Activated naive CD4-positive, alpha-beta T cell treated with anti-CD3 and anti-CD28 coated beads, Interleukin-2, amount 50 U/mL, for 16 hours (primary cell): ENCODE measurements around the gene SURF1.
"Not testable (repeated sequence)": the region's sequence is repeated elsewhere in the genome, so short reads cannot be mapped to it uniquely, and the experiment has no call there.

Experiments used
- DNase-seq: peaks from one replicate; pipeline ENCODE4 v3.0.0-alpha.2; 2020

Gene SURF1

GRCh38 chr9:133356391-133357091, at the start of gene SURF1, which contains the start of gene SURF2:
Gene SURF1, minus strand, starts transcription at chr9:133356487. Its CDS starts 34 bp downstream, at chr9:133356453.
Gene SURF2, plus strand, starts transcription at chr9:133356550. Its CDS starts 43 bp downstream, at chr9:133356593.
- DNase-seq: peak; percentile 95

GRCh38 chr9:133405508-133406438, 49.5 kb upstream of the SURF1 start:
- no peak for DNase-seq

GRCh38 chr9:133404454-133405002, 48.2 kb upstream of the SURF1 start:
- no peak for DNase-seq

- peak; percentile 66 for DNase-seq
Measured at GRCh38 chr9:133403766-133404453, 47.6 kb upstream of the SURF1 start.

GRCh38 chr9:133402689-133403088, 46.4 kb upstream of the SURF1 start:
- DNase-seq: no peak

- no peak for DNase-seq
Measured at GRCh38 chr9:133401588-133401987, 45.3 kb upstream of the SURF1 start.

GRCh38 chr9:133400292-133400691, 44.0 kb upstream of the SURF1 start:
- no peak for DNase-seq

GRCh38 chr9:133397895-133398294, 41.6 kb upstream of the SURF1 start:
- no peak for DNase-seq

- DNase-seq: no peak
Measured at GRCh38 chr9:133397370-133397769, 41.1 kb upstream of the SURF1 start.

- no peak for DNase-seq
Measured at GRCh38 chr9:133396952-133397351, 40.7 kb upstream of the SURF1 start.

- DNase-seq: no peak
Measured at GRCh38 chr9:133394687-133395271, 38.5 kb upstream of the SURF1 start.

GRCh38 chr9:133393399-133393798, 37.1 kb upstream of the SURF1 start:
- DNase-seq: no peak

- DNase-seq: not testable (repeated sequence)
Measured at GRCh38 chr9:133392308-133392707, 36.0 kb upstream of the SURF1 start.

GRCh38 chr9:133391449-133391848, 35.2 kb upstream of the SURF1 start:
- not testable (repeated sequence) for DNase-seq

- DNase-seq: no peak
Measured at GRCh38 chr9:133390713-133391112, 34.4 kb upstream of the SURF1 start.

- DNase-seq: no peak
Measured at GRCh38 chr9:133389562-133389961, 33.3 kb upstream of the SURF1 start.

- no peak for DNase-seq
Measured at GRCh38 chr9:133389025-133389557, 32.8 kb upstream of the SURF1 start.

- no peak for DNase-seq
Measured at GRCh38 chr9:133387680-133388079, 31.4 kb upstream of the SURF1 start.

GRCh38 chr9:133386338-133386737, 30.1 kb upstream of the SURF1 start:
- no peak for DNase-seq

- no peak for DNase-seq
Measured at GRCh38 chr9:133385452-133385851, 29.2 kb upstream of the SURF1 start.

GRCh38 chr9:133384736-133385321, 28.5 kb upstream of the SURF1 start:
- DNase-seq: no peak

GRCh38 chr9:133383438-133383837, 27.2 kb upstream of the SURF1 start:
- DNase-seq: no peak
